T47D (cell line): ENCODE measurements around the gene PAQR4.
A peak's percentile ranks its signal among the peaks of the same experiment; 100 is the strongest.

Source experiments
- DNase-seq, 2 experiments: peaks; one replicate each; pipeline versions ENCODE4 v3.0.0 to v3.0.0-alpha.2; 2011 to 2012; ENCODE audit warnings: low read depth in 1 of 2, low spot score in 1 of 2
- JUND ChIP-seq: IDR thresholded peaks from 2 replicates; pipeline ENCODE4 v1.6.1; 2012; ENCODE audit warnings: low read depth
- in situ Hi-C: cut with HindIII; loops from 2 replicates; pipeline ENCODE4 v1.10.0; 2016; ENCODE audit warnings: low sequenced_read_pairs, low pct_unique_long_range_greater_than_20kb

The PAQR4 gene

DNA sequence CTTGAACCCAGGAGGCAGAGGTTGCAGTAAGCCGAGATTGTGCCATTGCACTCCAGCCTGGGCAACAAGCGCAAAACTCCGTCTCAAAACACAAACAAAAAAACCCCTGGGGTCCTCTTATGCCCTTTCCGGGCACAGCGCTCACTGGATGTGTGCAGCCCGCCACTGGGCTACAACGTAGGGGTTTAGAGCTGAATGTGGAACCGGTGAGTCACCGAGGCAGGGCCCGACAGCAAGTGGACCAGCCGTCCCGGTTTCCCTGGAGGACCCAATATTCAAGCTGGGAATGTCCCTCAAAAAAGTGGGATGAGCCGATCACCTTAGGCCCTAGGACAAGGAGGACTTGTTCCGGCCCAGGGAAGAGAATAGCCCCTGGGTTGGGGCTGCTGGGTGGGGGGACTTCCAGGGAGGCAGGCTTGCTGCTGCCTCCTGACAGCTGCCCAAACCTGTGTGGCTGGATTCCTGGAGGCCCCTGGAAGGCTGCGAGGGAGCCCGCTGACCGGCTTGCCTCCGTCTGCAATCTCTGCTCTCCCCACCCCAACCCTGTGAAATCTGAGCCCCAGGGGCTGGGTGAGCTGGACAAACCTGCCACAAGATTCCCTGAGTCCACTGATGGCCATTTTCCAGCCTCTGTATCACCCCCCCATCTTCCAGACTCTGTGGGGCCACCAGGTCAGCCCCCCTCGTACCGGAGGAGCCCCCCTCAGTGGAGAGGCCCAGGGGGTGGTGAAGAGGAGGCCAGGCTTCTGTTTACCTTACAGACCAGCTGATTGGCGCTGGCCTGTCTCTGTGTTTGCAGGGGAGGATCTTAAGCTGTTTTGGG lies 40.6 kb downstream of the PAQR4 start:
- in situ Hi-C loops: no loop called here
- no peak for TF ChIP-seq JUND

DNA sequence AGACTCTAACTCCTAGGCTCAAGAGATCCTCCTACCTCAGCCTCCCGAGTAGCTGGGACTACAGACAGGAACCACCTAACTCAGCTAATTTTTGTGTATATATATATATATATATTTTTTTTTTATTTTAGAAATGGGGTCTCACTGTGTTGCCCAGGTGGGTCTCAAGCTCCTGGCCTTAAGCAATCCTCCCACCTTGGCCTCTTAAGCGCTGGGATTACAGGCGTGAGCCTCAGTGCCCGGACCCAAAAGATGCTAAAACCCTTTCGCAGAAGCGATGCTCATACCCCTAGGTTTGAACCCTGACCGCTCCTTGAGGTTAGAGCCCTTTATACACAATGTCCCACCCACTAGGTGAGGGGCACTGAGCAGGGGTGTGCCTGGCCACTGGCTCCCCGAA lies 41.4 kb downstream of the PAQR4 start:
- DNase-seq: no peak
- no peak for TF ChIP-seq JUND
- in situ Hi-C loops: no loop called here

More for the DNA sequence above, 40.6 kb downstream of the PAQR4 start:
- peak; percentile 70 to 80 for DNase-seq

DNA sequence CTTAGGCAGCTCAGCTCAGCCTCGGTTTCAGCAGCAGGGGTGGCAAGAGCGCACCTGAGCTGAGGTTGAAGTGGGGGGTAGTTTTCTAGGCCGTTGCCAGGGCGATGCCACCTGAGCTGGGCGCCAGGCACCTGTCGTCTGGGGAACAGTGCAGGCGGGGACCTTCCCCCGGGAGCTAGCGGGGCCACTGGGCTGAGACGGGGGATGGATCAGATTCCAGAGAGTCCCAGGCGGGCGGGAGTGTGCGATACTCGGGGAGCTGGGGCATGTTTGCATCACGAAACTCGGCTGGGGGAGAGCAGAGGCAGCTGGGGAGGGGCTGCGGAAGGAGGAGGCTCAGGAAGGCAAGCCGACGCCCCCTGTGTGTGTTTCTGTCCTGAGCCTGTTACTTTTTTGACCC lies 43.1 kb downstream of the PAQR4 start:
- TF ChIP-seq JUND: no peak
- no peak for DNase-seq
- in situ Hi-C loops: no loop called here

DNA sequence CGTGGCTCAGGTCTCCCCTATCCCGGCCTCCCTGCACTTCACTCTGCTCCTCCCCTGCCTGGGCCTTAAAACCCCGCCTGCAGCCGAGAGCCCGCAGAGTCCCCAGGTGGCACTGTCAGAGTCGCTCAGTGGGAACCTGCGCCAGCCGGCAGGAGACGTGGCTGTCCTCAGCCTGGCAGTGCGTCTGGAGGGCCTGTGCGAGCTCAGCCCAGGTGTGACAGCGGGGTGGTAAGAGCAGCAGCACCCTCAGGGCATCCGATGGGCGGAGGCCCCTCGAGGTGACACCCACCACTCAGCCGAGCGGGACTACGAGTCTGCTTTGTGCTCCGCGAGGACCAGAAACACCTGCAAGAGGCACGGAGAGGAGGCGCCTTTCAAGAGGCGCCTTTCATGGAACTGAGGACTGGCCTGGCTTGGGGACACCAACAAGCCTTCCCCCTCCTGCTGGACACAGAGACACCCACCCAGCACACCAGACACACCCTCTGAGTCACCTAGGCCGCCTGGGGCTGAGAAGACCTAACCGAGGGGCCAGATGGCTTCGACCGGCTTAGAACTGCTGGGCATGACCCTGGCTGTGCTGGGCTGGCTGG lies 43.8 kb downstream of the PAQR4 start, which contains the start of gene CLDN9:
Gene CLDN9, plus strand, starts transcription at position 96 of the 593 bp plus-strand sequence. Its CDS starts 440 bp downstream, at position 536.
- DNase-seq: no peak
- in situ Hi-C loops: no loop called here
- TF ChIP-seq JUND: no peak

DNA sequence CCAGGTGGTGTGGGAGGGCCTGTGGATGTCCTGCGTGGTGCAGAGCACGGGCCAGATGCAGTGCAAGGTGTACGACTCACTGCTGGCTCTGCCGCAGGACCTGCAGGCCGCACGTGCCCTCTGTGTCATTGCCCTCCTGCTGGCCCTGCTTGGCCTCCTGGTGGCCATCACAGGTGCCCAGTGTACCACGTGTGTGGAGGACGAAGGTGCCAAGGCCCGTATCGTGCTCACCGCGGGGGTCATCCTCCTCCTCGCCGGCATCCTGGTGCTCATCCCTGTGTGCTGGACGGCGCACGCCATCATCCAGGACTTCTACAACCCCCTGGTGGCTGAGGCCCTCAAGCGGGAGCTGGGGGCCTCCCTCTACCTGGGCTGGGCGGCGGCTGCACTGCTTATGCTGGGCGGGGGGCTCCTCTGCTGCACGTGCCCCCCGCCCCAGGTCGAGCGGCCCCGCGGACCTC lies 44.4 kb downstream of the PAQR4 start:
- DNase-seq: no peak
- TF ChIP-seq JUND: no peak
- in situ Hi-C loops: no loop called here

DNA sequence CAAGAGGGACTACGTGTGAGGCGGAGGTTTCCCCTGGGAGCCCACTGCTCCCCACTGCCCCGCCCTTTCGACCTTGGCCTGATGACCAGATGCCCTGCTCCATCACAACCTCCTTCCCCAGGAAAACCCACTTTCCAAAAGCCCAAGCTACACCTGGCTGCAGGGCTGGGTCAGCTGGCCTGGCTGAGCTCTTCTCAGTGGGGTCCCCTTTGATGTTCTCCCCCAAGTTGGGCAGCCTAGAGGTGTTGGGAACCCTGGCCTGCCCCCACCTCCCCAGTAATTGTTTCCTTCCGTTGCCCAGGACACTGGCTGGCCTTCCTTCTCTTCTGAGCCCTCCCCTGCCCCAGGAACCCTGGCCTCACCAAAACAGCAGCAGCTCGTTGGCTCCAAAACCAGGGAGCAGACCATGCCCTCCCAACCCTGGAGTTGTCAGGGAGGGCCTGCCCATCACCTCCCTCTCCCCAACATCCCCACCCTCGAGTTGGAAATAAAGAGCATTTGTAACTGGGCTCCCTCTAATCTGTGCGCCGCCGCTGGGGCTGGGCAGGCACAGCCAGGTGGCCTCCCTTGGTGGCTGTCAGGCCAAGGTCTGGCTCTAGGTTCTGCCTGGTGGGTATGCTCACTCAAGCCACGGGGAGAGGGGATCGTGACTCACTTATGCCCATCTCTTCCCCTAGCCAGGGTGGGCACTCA lies 45.0 kb downstream of the PAQR4 start:
- DNase-seq: no peak
- TF ChIP-seq JUND: no peak
- in situ Hi-C loops: no loop called here

DNA sequence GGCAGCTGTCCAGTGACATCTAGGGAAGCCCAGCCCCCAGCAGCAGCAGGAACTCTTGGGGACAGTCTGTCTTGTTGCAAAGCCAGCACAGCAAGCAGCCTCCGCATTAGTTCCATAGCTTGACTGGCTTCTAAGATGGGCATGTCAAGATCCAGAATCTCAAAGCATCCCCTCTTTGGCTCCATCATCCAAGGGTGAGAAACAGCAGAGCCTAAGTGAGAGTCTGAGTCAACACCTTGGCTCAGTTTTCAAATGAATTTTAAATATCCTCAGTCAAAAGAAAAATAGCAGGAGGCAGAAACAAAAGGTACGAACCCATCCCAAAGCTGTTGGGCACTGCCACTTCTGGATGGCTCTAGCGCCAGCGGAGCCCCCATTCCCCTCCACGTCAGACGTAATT lies 45.8 kb downstream of the PAQR4 start:
- in situ Hi-C loops: no loop called here
- DNase-seq: no peak
- no peak for TF ChIP-seq JUND

DNA sequence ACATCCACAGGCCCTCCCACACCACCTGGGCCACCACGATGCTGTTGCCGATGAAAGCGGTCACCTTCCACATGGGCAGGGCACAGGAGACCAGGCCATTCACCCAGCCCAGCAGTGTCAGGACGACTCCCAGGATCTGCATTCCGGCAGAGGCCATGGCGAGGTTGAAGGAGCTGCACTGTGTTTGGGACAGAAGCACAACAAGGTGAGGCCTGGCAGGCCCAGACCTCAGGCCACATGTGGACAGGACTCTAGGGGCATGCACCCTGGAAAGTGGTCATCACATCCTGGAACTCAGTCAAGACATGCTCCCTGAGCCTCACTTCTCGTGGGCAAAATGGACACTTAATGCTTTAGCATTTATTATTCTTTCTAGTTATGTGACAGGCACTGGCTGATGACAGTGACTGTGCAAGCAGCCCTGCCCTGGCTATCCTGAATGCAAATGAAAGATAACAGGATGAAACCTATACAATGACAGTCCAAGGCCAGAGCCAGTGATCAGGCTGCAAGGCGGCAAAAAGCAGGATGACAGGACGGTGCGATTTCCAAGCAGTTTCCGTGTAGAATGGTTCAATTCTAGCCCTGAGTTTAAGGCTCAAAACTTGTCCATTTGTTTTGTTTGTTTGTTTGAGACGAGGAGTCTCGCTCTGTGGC lies 46.8 kb downstream of the PAQR4 start:
- no peak for DNase-seq
- TF ChIP-seq JUND: no peak
- in situ Hi-C loops: no loop called here

DNA sequence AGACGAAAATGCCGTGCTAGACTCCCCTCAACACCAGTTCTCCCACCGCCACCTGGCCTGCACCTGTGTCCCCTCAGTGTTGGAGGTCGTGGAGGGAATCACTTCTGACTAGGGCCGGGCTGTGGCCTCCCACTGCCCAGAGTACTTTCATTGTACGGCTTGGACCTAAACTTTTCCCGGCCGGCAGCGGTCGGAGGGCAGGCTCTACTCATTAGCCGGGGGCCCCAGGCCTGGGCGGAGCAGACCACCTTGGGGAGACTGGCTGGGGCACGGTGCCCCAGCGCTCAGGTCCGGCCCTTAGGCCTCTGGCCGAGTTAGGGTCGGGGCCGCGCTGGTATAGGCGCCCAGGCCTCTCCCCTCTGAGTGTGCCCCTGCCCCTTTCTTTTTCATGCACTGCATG lies 48.2 kb downstream of the PAQR4 start:
- DNase-seq: no peak
- in situ Hi-C loops: no loop called here
- no peak for TF ChIP-seq JUND

DNA sequence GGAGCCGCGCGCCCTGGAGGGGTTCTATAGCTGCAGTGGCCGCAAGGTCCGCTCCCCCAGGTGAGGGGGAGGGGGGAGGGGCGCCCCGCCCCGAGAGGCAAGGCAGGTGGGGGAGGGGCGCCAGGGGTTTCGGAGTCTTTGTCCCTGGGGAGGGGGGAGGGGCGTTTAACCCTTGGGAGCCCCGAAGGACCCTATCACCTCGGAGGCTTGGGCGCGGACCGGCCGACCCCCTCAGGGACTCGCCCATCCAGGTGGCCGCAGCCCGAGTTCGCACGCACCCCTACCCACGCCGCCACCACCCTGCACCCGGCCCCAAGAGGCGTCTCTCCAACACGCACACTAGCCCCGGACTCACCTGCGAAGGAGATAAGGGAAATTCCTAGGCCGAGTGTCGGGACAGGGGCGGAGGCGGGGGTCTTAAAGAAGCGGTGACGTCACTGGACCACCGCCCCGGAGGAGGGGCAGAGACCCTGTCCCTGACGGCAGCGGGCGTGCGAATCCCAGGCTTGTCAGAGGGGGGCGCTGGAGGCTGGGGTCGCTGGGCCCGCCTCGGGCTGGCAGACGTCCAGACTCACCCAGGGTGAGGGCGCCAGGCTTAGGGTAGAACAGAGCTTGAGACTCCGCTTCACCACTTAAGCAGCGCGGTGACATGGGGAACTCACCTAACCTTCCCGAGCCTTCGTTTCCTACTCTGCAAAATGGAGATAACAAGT lies 48.8 kb downstream of the PAQR4 start, which contains the start of gene CLDN6:
Gene CLDN6, minus strand, starts transcription at position 390 of the 713 bp plus-strand sequence. CDS start 2,162 bp downstream, outside the sequence.
- no peak for DNase-seq
- no peak for TF ChIP-seq JUND
- in situ Hi-C loops: no loop called here

DNA sequence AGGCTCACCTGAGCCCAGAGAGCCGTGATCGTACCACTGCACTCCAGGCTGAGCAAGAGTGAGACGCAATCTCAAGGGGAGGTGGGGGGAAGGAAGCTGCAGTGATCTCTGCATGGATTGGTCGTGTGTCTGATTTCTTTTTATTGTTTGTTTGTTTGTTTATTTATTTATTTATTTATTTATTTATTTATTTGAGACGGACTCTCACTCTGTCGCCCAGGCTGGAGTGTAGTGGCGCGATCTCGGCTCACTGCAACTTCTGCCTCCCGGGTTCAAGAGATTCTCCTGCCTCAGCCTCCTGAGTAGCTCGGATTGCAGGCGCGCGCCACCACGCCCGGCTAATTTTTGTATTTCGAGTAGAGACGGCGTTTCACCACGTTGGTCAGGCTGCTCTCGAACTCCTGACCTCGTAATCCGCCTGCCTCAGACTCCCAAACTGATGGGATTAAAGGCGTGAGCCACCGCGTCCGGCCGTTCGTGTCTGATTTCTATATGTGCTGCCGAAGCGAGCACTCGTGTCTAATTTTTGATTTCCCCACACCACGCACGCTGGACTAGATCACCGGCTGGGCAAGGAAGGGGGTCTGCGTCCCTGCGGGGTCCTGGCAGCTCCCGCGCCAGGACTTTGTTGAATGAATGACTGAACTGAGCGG lies 50.6 kb downstream of the PAQR4 start:
- DNase-seq: no peak
- TF ChIP-seq JUND: no peak
- in situ Hi-C loops: no loop called here
